CD4-positive, alpha-beta T cell (primary cell): ENCODE data around the gene MT1X. TPM values are rescaled to one million over a fixed set of nuclear protein-coding genes. Genes with fewer than 3 reads are reported as not detected.

Source experiments
- ATAC-seq: fragments of 200-7000 bp; cut with Tn5 transposase; one replicate; pipeline ENCODE4 v1.10.0; 2022; ENCODE audit warnings: mild to moderate bottlenecking; ENCODE audit not compliant: poor library complexity
- CTCF ChIA-PET: fragments of 350-600 bp; sonication (Branson Sonifier 250); formaldehyde crosslinking; loops from one replicate; lab custom pipeline; 2021; ENCODE audit warnings: antibody characterized with exemption, inconsistent platforms; lab: Charles Lee
- POLR2A ChIA-PET: fragments of 350-600 bp; sonication (Branson Sonifier 250); formaldehyde crosslinking; loops from one replicate; lab custom pipeline; 2021; ENCODE audit warnings: antibody characterized with exemption, inconsistent platforms; lab: Charles Lee
- DNase-seq, 14 experiments: peaks; one replicate each; pipeline ENCODE4 v3.0.0-alpha.2; 2013 to 2020; ENCODE audit warnings: mixed read lengths in 2 of 14
- H3K27ac ChIP-seq, 2 donors: one replicate each; pipeline versions ENCODE4 v1.5.1 to v1.7.0; 2013; ENCODE audit warnings: low read length in 2 of 2, low read depth in 1 of 2, mild to moderate bottlenecking in 1 of 2
- H3K27me3 ChIP-seq, 2 experiments: 1 replicate in 1 of 2; 2 replicates in 1 of 2; pipeline versions ENCODE4 v1.6.1 to v1.7.0; 2013; ENCODE audit warnings: low read length in 2 of 2, control low read depth in 1 of 2, mild to moderate bottlenecking in 1 of 2, moderate library complexity in 1 of 2; ENCODE audit not compliant: insufficient read depth in 2 of 2, control insufficient read depth in 1 of 2
- H3K36me3 ChIP-seq: one replicate; pipeline ENCODE4 v1.6.1; 2013; ENCODE audit warnings: low read length, control low read depth; ENCODE audit not compliant: insufficient read depth
- H3K4me1 ChIP-seq: one replicate; pipeline ENCODE4 v1.6.1; 2013; ENCODE audit warnings: low read length, control low read depth; ENCODE audit not compliant: insufficient read depth
- H3K4me3 ChIP-seq: one replicate; pipeline ENCODE4 v1.5.1; 2013; ENCODE audit warnings: mild to moderate bottlenecking, low read length, moderate library complexity
- H3K9me3 ChIP-seq, 2 experiments: 1 replicate in 1 of 2; 2 replicates in 1 of 2; pipeline versions ENCODE4 v1.6.1 to v1.7.0; 2013; ENCODE audit warnings: low read length in 2 of 2, mild to moderate bottlenecking in 2 of 2, control low read depth in 1 of 2, moderate library complexity in 1 of 2; ENCODE audit not compliant: control insufficient read depth in 1 of 2, insufficient read depth in 1 of 2
- H3K27ac Mint-ChIP-seq: one replicate; pipeline ENCODE4 v1.8.0; 2020; ENCODE audit warnings: mixed read lengths
- H3K27me3 Mint-ChIP-seq: one replicate; pipeline ENCODE4 v1.8.0; 2021; ENCODE audit warnings: mixed read lengths
- H3K36me3 Mint-ChIP-seq: one replicate; pipeline ENCODE4 v1.8.0; 2021; ENCODE audit warnings: low read depth, mixed read lengths
- H3K4me1 Mint-ChIP-seq: one replicate; pipeline ENCODE4 v1.8.0; 2021; ENCODE audit warnings: low read depth, mixed read lengths
- H3K4me3 Mint-ChIP-seq: one replicate; pipeline ENCODE4 v1.8.0; 2020; ENCODE audit warnings: mild to moderate bottlenecking, mixed read lengths
- H3K9me3 Mint-ChIP-seq: one replicate; pipeline ENCODE4 v1.8.0; 2020; ENCODE audit warnings: mixed read lengths
- intact Hi-C, 2 experiments: fragments of 100-400 bp; cut with DNase I in 1 of 2; cut with micrococcal nuclease in 1 of 2; formaldehyde crosslinking; loops; one replicate each; pipeline versions ENCODE4 v1.15.1 to v1.9.0; 2023 to 2025; cut with DNase I, micrococcal nuclease
- total RNA-seq, 174 experiments: library from RNA in 2 of 174; stranded (reverse) in 2 of 174; gene quantifications; one replicate each; pipeline ENCODE4 v1.2.3 and lab custom pipeline; 2021 to 2026
- TF ChIP-seq, protein P1 (sequence below): fragments of 200-600 bp; IDR thresholded peaks from one replicate; pipeline ENCODE4 v1.8.0; 2022; ENCODE audit warnings: antibody characterized with exemption, mild to moderate bottlenecking

Gene MT1X
- total RNA-seq, 2 experiments from 2014 or later, result 10.9 to 14.1 TPM

DNA sequence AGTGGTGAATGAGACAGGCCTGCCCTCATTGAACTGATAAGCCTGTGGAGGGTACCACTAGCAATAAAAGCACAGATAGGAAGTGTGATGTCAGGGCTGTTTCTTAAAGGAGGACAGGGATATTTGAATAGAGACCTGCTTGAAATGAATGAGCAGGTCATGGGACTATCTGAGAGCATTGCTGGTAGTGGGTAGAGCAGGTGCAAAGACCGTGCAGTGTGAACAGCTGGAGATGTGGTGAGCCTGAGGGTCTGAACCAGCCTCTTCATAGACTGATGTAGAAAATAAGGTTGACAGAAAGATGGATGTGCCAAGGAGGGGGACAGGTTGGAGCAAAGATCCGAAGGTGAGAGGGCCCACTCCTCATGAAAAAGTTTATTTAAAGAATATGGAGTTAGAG lies 50.1 kb downstream of the MT1X start:
- no peak overlapping the region for H3K4me3 Mint-ChIP-seq
- ATAC-seq (no peak), DNase-seq (no peak)
- peaks cover 13% of the 10 kb centered on the region for H3K36me3 Mint-ChIP-seq
- Histone ChIP-seq H3K27ac (no peak overlapping the region), H3K9me3 (no peaks in the 10 kb centered on the region), H3K4me1 (peaks cover 31% of the 10 kb centered on the region), H3K36me3 (no peaks in the 10 kb centered on the region), H3K4me3 (no peak overlapping the region), H3K27me3 (no peaks in the 10 kb centered on the region)
- intact Hi-C loops, result loop anchor here (5.0 to 10.0 kb wide), 3 partner anchors 280 to 532 kb away; partner anchors contain the start of genes NUDT21 (in 1 of the 2), OGFOD1 (in 1 of the 2), PSME3IP1 (in 1 of the 2) and RSPRY1 (in 1 of the 2)
- CTCF ChIA-PET, result interaction anchor here (1.4 kb wide), 1 partner anchor 30 kb away, joined by 4 read pairs; no protein-coding TSS in a partner anchor
- POLR2A ChIA-PET, result no interaction called here
- TF ChIP-seq, protein P1, sequence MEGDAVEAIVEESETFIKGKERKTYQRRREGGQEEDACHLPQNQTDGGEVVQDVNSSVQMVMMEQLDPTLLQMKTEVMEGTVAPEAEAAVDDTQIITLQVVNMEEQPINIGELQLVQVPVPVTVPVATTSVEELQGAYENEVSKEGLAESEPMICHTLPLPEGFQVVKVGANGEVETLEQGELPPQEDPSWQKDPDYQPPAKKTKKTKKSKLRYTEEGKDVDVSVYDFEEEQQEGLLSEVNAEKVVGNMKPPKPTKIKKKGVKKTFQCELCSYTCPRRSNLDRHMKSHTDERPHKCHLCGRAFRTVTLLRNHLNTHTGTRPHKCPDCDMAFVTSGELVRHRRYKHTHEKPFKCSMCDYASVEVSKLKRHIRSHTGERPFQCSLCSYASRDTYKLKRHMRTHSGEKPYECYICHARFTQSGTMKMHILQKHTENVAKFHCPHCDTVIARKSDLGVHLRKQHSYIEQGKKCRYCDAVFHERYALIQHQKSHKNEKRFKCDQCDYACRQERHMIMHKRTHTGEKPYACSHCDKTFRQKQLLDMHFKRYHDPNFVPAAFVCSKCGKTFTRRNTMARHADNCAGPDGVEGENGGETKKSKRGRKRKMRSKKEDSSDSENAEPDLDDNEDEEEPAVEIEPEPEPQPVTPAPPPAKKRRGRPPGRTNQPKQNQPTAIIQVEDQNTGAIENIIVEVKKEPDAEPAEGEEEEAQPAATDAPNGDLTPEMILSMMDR, result no peak
- no peaks in the 10 kb centered on the region for H3K27me3 Mint-ChIP-seq
- no peaks in the 10 kb centered on the region for H3K9me3 Mint-ChIP-seq
- peaks cover 40% of the 10 kb centered on the region for H3K4me1 Mint-ChIP-seq
- H3K27ac Mint-ChIP-seq, result no peak overlapping the region

GRCh38 chr16:56732832-56733231 lies 50.6 kb downstream of the MT1X start:
- no peaks in the 10 kb centered on the region for H3K27me3 ChIP-seq

More at GRCh38 chr16:56732832-56733231, 50.6 kb downstream of the MT1X start:
- intact Hi-C loops, result loop anchor here (5.0 to 10.0 kb wide), 3 partner anchors 281 to 532 kb away; partner anchors contain the start of genes NUDT21 (in 1 of the 2), OGFOD1 (in 1 of the 2), PSME3IP1 (in 1 of the 2) and RSPRY1 (in 1 of the 2)
- Mint-ChIP-seq H3K4me3 (no peak overlapping the region), H3K27ac (no peak overlapping the region), H3K4me1 (peaks cover 40% of the 10 kb centered on the region), H3K9me3 (no peaks in the 10 kb centered on the region), H3K27me3 (no peaks in the 10 kb centered on the region), H3K36me3 (peaks cover 17% of the 10 kb centered on the region)
- no peaks in the 10 kb centered on the region for H3K36me3 ChIP-seq
- H3K4me1 ChIP-seq, result peaks cover 31% of the 10 kb centered on the region
- ATAC-seq, result no peak
- no peak overlapping the region for H3K4me3 ChIP-seq
- peak in 2 of 14 experiments; percentile 36 to 44 for DNase-seq
- POLR2A ChIA-PET, result no interaction called here
- H3K27ac ChIP-seq, result no peak overlapping the region
- no peaks in the 10 kb centered on the region for H3K9me3 ChIP-seq
- TF ChIP-seq, protein P1, result no peak
- CTCF ChIA-PET, result interaction anchor here (1.4 kb wide), 1 partner anchor 31 kb away, joined by 4 read pairs; no protein-coding TSS in a partner anchor

Other genes with a start within 250 kb of the MT1X start
- 10 to 100 TPM; 89.6 to 96.6 TPM for gene NUDT21, start 231.1 kb upstream of the MT1X start, total RNA-seq
- gene OGFOD1, start 230.9 kb upstream of the MT1X start, total RNA-seq, result 10 to 100 TPM; 14.6 to 14.8 TPM
- 10 to 100 TPM; 69.6 to 72.8 TPM for gene BBS2, start 162.4 kb upstream of the MT1X start, total RNA-seq
- gene MT4, start 117.4 kb upstream of the MT1X start, total RNA-seq, result not detected
- under 1 TPM in 1 of 2 experiments, not detected in 1; 0.50 TPM for gene MT3, start 92.9 kb upstream of the MT1X start, total RNA-seq
- gene MT2A, start 73.9 kb upstream of the MT1X start, total RNA-seq, result 10 to 100 TPM; 47.1 to 50.8 TPM
- gene MT1E, start 56.7 kb upstream of the MT1X start, total RNA-seq, result 1 to 10 TPM; 2.5 to 2.9 TPM
- gene MT1M, start 49.8 kb upstream of the MT1X start, total RNA-seq, result not detected
- not detected for gene MT1A, start 43.8 kb upstream of the MT1X start, total RNA-seq
- not detected for gene MT1B, start 30.6 kb upstream of the MT1X start, total RNA-seq
- 1 to 10 TPM; 2.3 to 2.7 TPM for gene MT1F, start 24.5 kb upstream of the MT1X start, total RNA-seq
- not detected for gene MT1G, start 14.4 kb upstream of the MT1X start, total RNA-seq
- gene MT1H, start 12.7 kb upstream of the MT1X start, total RNA-seq, result not detected
- gene NUP93, start 47.7 kb downstream of the MT1X start, total RNA-seq, result 10 to 100 TPM; 45.6 to 47.2 TPM
- gene SLC12A3, start 182.7 kb downstream of the MT1X start, total RNA-seq, result not detected
- gene HERPUD1, start 249.7 kb downstream of the MT1X start, total RNA-seq, result 100 to 1,000 TPM; 217 to 227 TPM